Ascending aorta (tissue), 2 donors: ENCODE measurements around the gene PXYLP1. TPM values are rescaled to one million over a fixed set of nuclear protein-coding genes. Genes with fewer than 3 reads are reported as not detected.

Source experiments
- DNase-seq, 2 donors: peaks; one replicate each; pipeline ENCODE4 v3.0.0-alpha.2; 2019; ENCODE audit warnings: low spot score in 2 of 2
- H3K27ac ChIP-seq, 2 donors: fragments of 200-600 bp; sonication (generic); one replicate each; pipeline ENCODE4 v1.5.1; 2016 to 2017; ENCODE audit warnings: mild to moderate bottlenecking in 1 of 2
- H3K27me3 ChIP-seq: fragments of 200-600 bp; sonication (generic); one replicate; pipeline ENCODE4 v1.5.1; 2017
- H3K36me3 ChIP-seq, 2 donors: fragments of 200-600 bp; sonication (generic); one replicate each; pipeline ENCODE4 v1.5.1; 2016
- H3K4me1 ChIP-seq, 2 donors: fragments of 200-600 bp; sonication (generic); one replicate each; pipeline ENCODE4 v1.5.1; 2016 to 2017; ENCODE audit warnings: mild to moderate bottlenecking in 1 of 2
- H3K4me3 ChIP-seq, 2 donors: fragments of 200-600 bp; sonication (generic); one replicate each; pipeline ENCODE4 v1.5.1; 2016 to 2017; ENCODE audit warnings: mild to moderate bottlenecking in 1 of 2
- H3K9me3 ChIP-seq, 2 donors: fragments of 200-600 bp; sonication (generic); one replicate each; pipeline ENCODE4 v1.5.1; 2016
- CTCF ChIP-seq, 3 experiments: fragments of 200-600 bp in 2 of 3; fragments of 450-650 bp in 1 of 3; sonication (generic) in 2 of 3; IDR thresholded peaks; one replicate each; pipeline ENCODE4 v1.5.1; 2016 to 2019; ENCODE audit warnings: antibody characterized with exemption in 3 of 3, mild to moderate bottlenecking in 1 of 3, moderate library complexity in 1 of 3
- intact Hi-C: fragments of 100-400 bp; cut with DNase I; formaldehyde crosslinking; loops from one replicate; pipeline ENCODE4 v1.15.1; 2023
- total RNA-seq: library from RNA; depleted of rRNA; stranded (reverse); fragments of >200 nt; gene quantifications from one replicate; pipeline ENCODE4 v1.1.0, GENCODE V29; 2016

Gene PXYLP1
- total RNA-seq, 1 donor from 2014 or later = 14.2 TPM

- peaks cover 0 to 16% of the 10 kb centered on the region in 2 donors for H3K4me1 ChIP-seq
- no peaks in the 10 kb centered on the region for H3K9me3 ChIP-seq
- intact Hi-C loops = loop anchor here (2.0 to 5.0 kb wide), 6 partner anchors 77 to 329 kb away; partner anchors contain the start of genes RASA2 and SLC25A36
- no peak overlapping the region for H3K4me3 ChIP-seq
- H3K27ac ChIP-seq = peak overlapping the region in 1 of 2 donors; percentile 84
- no peak for DNase-seq
- no peaks in the 10 kb centered on the region for H3K36me3 ChIP-seq
- TF ChIP-seq CTCF (IDR thresholded peaks at IDR 0.05) = no peak
- no peaks in the 10 kb centered on the region for H3K27me3 ChIP-seq
Observed at GRCh38 chr3:141233457-141234161, 2.0 kb downstream of the PXYLP1 start.

GRCh38 chr3:141234283-141234682, 2.7 kb downstream of the PXYLP1 start:
- intact Hi-C loops = loop anchor here (5.0 kb wide), 3 partner anchors 253 to 328 kb away; partner anchors contain the start of genes RASA2 and SLC25A36
- peaks cover 3 to 16% of the 10 kb centered on the region in 2 donors for H3K4me1 ChIP-seq

GRCh38 chr3:141235661-141236171, 4.1 kb downstream of the PXYLP1 start:
- H3K36me3 ChIP-seq = no peaks in the 10 kb centered on the region
- no peaks in the 10 kb centered on the region for H3K9me3 ChIP-seq
- peak overlapping the region in 1 of 2 donors; percentile 84 for H3K27ac ChIP-seq
- intact Hi-C loops = no loop called here
- DNase-seq = no peak
- H3K27me3 ChIP-seq = no peaks in the 10 kb centered on the region
- H3K4me3 ChIP-seq = no peak overlapping the region
- peak in 2 of 3 experiments; percentile 9 to 37 for TF ChIP-seq CTCF (IDR thresholded peaks at IDR 0.05)
- peaks cover 6 to 16% of the 10 kb centered on the region in 2 donors for H3K4me1 ChIP-seq

More at GRCh38 chr3:141234283-141234682, 2.7 kb downstream of the PXYLP1 start:
- TF ChIP-seq CTCF (IDR thresholded peaks at IDR 0.05) = no peak
- Histone ChIP-seq H3K4me3 (no peak overlapping the region), H3K27ac (peak overlapping the region; percentile 15 to 84), H3K36me3 (no peaks in the 10 kb centered on the region), H3K9me3 (no peaks in the 10 kb centered on the region), H3K27me3 (no peaks in the 10 kb centered on the region)
- DNase-seq = no peak

GRCh38 chr3:141236361-141236760, 4.7 kb downstream of the PXYLP1 start:
- peaks cover 12 to 19% of the 10 kb centered on the region in 2 donors for H3K4me1 ChIP-seq
- DNase-seq = no peak
- intact Hi-C loops = no loop called here

More at GRCh38 chr3:141236361-141236760, 4.7 kb downstream of the PXYLP1 start:
- Histone ChIP-seq H3K27ac (peak overlapping the region in 1 of 2 donors; percentile 84), H3K9me3 (no peaks in the 10 kb centered on the region), H3K4me3 (no peak overlapping the region), H3K27me3 (no peaks in the 10 kb centered on the region), H3K36me3 (no peaks in the 10 kb centered on the region)
- TF ChIP-seq CTCF (IDR thresholded peaks at IDR 0.05) = no peak
